Hepatic stellate cell (primary cell): ENCODE data around the gene TGFBR3.

Source experiments
- DNase-seq: peaks from one replicate; pipeline ENCODE4 v3.0.0; 2011; ENCODE audit warnings: low spot score

TGFBR3 gene

DNA sequence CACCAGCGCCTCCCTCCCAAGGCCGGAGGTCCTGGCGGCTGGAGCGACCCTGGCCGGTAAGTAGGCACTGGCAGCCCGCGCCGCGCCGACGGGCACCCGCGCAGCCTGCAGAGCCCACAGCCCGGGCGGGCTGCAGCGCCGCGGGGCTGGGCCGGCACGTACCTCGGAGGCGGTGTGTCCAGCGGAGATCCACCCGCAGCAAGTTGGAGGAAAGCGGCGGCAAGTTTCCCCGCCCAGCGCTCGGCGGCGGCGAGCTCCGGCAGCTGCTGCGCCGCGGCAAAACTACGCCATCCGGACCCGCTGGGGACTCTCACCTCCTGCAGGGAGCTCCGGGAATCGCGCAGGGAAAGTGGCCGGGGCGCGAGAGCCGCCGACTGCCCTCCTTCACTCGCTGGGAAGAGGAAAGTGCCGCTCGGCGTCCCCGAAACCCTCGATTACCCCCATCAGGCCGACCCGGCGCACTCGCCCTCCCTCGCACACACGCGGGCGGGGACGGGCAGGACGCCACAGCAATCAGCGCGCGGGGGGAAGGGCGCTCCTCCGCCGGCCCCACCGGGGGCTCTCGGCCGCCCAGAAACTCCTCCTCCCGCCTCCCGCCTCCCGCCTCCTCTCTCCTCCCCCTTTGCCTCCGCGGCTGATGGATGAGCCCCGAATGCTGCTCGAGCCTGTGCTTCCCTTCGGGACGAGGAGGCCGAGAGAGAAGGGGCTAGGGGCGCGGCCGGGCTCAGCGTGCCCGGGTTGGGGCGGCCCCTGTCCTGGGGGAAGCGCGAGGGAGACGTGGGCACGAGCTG is at the start of gene TGFBR3:
TGFBR3 (minus strand) TSS at position 436 of the 791 bp plus-strand sequence. CDS start 24,620 bp downstream, outside the sequence.
- DNase-seq: peak; percentile 93

DNA sequence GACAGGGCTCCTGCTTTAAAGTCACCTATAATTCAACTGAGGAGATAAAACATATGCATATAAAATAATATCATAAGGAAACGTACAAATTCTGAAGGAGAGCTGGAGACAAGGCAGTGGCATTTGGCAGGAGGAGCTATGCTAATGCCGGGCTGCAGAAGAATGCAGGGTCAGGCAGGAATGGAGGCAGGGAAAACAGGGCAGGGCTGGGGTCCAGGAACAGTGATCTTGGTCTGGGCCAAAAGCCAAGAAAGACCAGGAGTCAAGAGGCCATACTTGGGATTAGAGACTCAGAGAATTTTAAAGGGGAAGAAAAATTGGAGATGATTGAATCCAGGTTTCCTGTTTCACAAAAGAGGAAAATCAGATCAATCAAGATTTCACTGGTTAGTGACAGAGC is 43.3 kb upstream of the TGFBR3 start:
- DNase-seq: no peak

DNA sequence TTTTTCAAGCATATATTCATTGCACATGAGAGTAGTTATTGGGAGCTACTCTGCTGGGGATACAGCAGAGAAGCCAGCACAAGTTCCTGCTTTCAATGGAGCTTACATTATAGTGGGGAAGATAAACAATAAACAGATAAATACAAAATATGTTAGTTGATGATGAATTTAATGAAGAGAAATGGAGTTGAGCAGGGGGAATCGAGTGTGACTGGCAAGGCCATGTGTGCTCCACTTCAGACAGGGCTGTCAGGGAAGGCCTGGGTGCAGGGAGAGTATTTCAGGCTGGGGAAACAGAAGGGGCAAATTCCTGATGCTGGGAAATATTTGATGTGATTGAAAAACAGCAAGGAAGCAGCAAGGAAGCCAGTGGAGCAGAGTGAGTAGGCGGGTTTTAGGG is 42.1 kb upstream of the TGFBR3 start:
- no peak for DNase-seq

DNA sequence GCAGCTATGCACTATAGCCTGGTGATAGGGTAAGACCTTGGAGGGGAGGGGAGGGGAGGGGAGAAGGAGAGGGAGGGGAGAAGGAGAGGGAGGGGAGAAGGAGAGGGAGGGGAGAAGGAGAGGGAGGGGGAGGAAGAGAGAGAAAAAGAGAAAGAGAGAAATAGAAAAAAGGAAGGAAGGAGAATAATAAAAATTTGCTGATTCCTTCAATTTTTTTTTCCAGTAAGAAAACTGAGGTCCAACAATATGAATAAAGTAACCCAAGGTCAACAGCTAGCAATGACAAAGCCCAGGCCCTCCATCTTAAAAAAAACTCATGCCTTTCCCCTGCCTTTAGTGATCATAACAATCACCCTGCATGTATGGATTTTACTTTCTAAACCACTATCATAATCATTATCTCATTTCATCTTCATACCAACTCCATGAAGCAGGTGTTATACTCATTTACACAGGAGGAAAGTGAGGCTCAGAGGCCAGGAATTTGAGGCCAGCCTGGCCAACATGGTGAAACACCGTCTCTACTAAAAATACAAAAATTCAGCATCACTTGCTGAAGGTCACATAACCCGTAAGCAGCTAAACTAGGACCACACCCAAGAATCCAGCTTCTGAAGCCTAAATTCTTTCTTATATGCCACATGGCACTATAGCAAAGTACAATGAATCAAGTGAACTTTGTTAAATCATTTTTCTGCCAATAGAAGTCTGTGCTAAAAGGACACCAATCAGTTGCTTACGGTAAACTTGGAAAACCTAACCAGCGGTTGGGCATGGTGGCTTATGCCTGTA is 39.9 kb upstream of the TGFBR3 start:
- no peak for DNase-seq

GRCh38 chr1:91924146-91924545 is 38.2 kb upstream of the TGFBR3 start:
- peak; percentile 73 for DNase-seq

GRCh38 chr1:91919962-91920361 is 34.0 kb upstream of the TGFBR3 start:
- no peak for DNase-seq

DNA sequence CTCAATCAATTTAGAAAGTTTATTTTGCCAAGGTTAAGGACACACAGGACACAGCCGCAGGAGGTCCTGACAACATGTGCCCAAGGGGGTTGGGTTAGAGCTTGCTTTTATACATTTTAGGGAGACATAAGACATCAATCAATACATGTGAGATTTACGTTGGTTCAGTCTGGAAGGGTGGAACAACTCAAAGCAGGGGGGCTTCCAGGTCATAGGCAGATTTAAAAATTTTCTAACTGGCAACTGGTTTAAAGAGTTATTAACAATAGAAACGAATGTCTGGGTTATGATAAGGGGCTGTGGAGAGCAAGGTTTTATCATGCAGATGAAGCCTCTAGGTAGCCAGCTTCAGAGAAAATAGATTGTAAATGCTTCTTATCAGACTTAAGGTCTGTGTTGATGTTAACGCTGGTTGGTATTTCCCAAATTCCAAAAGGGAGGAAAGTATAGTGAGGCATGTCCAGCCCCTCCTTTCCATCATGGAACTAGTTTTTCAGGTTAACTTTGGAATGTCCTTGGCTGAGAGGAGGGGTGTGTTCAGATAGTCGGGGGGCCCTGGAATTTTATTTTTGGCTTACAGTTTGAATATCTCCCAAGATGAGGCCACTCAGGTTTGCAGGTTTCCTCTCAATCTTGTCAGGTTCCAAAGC is 31.0 kb upstream of the TGFBR3 start:
- no peak for DNase-seq

DNA sequence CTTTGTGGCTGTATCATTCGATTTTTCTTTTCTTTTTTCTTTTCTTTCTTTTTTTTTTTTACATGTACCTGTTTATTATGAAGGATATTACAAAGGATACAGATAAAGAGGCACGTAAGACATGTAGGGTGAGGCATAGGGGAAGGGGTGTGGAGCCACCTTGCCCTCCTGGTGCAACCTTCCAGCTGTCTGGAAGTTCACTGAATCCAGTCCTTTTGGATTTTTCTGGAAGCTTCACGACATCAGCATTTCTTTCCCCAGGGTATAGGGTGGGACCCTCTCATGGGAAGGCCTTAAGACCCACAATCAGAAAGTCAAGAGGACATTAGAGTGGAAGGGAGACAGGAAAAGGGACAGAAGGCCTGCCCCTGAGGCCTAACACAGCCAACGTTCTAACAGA is 30.1 kb upstream of the TGFBR3 start:
- no peak for DNase-seq

GRCh38 chr1:91913018-91913417 is 27.1 kb upstream of the TGFBR3 start:
- no peak for DNase-seq

DNA sequence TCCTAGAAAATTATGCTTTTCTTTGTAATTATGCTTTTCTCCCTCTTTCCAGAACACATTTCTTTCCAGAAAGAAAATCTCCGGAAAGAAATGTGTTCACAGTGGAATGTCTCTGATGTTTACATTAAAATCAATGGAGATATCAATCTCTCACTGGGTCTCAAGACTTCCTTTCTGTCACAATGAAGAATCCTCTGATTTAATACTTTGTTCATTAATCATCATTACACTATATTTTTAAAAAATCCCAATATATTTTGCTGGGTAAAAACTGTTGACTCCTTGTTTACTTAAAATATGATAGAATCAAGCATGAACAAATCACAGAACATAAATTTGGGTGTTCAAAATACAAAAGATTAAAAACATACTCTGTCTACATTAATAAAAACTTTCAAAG is 26.3 kb upstream of the TGFBR3 start:
- DNase-seq: no peak

GRCh38 chr1:91901231-91901630 is 15.3 kb upstream of the TGFBR3 start:
- DNase-seq: no peak

- DNase-seq: peak; percentile 54
These were observed 14.6 kb upstream of the TGFBR3 start for GRCh38 chr1:91900562-91900961.

DNA sequence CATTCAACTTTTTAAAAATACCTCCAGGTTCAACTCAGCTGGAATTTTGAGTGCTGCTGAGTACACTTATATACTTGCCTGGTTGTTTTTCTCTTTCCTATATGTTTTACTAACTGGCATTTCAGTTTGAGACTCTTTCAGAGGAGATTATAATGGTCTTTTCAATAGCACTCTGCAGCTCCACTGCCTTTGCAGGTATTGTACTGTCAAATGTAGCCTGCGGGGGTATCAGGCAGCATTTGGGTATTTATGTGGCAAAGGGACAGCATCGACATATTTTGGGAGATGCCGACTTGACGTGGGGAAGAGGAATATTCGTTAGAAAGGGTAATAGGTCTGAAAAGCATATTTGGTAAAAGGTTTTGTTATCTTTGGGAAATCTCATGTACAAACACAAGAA is 11.1 kb upstream of the TGFBR3 start:
- DNase-seq: no peak

GRCh38 chr1:91895832-91896556 is 10.0 kb upstream of the TGFBR3 start:
- DNase-seq: no peak

GRCh38 chr1:91894036-91894761 is 8.2 kb upstream of the TGFBR3 start:
- no peak for DNase-seq

DNA sequence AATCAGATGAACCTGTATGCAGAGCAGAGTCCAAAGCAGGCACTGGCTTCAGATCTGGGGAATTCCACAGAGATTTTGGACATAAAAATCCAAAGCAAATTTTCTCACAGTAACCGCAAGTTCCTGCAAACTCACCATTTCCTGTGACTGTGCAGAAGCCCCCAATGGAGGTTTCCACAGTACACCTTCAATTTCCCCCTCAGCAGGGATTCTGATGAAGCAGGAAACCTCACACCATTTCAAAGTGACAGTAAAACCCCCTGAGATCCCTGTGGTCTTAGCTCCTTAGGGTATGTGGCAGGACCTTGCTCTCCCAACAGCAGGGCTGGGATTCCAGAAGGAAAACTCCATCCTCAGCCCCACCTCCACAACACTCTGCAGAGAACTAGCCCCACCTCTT is 6.0 kb upstream of the TGFBR3 start:
- DNase-seq: no peak

GRCh38 chr1:91891454-91891853 is 5.5 kb upstream of the TGFBR3 start:
- DNase-seq: no peak

DNA sequence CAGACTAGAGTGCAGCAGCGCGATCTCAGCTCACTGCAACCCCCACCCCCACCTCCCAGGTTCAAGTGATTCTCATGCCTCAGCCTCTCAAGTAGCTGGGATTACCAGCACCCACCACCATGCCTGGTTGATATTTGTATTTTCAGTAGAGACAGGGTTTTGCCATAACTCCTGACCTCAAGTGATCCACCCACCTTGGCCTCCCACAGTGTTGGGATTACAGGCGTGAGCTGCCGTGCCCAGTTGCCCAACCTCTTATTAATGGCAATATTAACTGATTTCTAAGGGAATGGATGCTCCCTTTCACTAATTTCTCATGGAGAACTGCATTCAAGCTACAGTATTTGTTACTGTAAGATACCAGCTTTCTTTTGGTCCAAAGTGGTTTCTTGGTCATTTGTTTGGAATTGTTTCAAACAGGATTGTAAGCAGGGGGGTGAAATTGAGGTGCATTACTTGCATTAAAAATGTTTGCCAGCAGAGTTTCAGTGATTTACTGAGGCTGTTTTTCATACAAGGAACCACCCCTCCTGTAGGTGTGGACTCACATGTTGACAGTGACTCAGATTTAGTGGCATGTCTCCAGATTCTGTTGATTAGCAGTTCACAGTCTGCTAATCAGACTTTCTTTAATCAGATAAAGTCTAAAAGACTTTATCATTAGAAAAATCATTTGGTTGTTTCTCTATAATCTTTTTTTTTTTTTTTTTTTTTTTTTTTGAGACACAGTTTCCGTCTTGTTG is 3.9 kb upstream of the TGFBR3 start:
- no peak for DNase-seq

DNA sequence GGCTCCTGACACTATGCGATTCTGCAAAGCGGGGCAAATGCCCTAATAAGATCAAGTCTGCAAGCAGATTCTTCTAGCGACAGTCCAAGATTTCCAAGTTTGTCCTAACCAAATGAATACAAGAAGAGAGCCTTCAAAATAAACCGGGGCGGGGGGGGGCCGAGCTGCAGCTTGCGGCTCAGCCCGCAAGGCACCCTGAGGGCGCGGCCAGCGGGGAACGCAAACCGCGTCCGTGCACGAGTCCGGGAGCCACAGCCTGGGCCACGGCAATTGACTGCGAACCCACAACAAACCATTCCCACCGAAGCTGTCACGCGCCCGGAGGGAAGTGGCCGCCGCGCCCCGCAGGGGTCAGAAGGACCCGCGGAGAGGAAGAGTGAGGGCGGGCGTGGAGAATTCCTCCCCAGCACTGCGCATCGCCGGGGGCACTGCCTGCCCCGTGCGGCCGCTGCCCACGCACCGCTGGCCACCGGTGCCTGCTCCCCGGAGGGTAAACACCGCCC is 687 bp downstream of the TGFBR3 start:
- peak; percentile 50 for DNase-seq

GRCh38 chr1:91884459-91885212 is 1.3 kb downstream of the TGFBR3 start:
- no peak for DNase-seq
